ENCODE data around the gene COPS7B.
A peak's percentile ranks its signal among the peaks of the same experiment; 100 is the strongest.

COPS7B gene

GRCh38 chr2:231785822-231786176 is 446 bp upstream of the COPS7B start:
- DNase-seq (ENCODE audit: low spot score), result no peak

GRCh38 chr2:231786917-231787292 is 660 bp downstream of the COPS7B start:
- DNase-seq (ENCODE audit: low spot score), result no peak

- DNase-seq (ENCODE audit: low spot score), result no peak
Measured at GRCh38 chr2:231791107-231791506, 4.9 kb downstream of the COPS7B start.

- DNase-seq (ENCODE audit: low spot score), result no peak
Measured at GRCh38 chr2:231794383-231794782, 8.1 kb downstream of the COPS7B start.

- peak; percentile 92 for DNase-seq (ENCODE audit: low spot score)
Measured at GRCh38 chr2:231795525-231796327, 9.5 kb downstream of the COPS7B start.

GRCh38 chr2:231800493-231801091 is 14.3 kb downstream of the COPS7B start:
- peak; percentile 49 for DNase-seq (ENCODE audit: low spot score)

- no peak for DNase-seq (ENCODE audit: low spot score)
Measured at GRCh38 chr2:231803501-231804138, 17.4 kb downstream of the COPS7B start.

GRCh38 chr2:231807020-231807419 is 20.8 kb downstream of the COPS7B start:
- no peak for DNase-seq (ENCODE audit: low spot score)

- peak; percentile 84 for DNase-seq (ENCODE audit: low spot score)
Measured at GRCh38 chr2:231810905-231811304, 24.7 kb downstream of the COPS7B start.

GRCh38 chr2:231816327-231817026 is 30.2 kb downstream of the COPS7B start:
- no peak for DNase-seq (ENCODE audit: low spot score)

GRCh38 chr2:231819447-231820042 is 33.3 kb downstream of the COPS7B start:
- no peak for DNase-seq (ENCODE audit: low spot score)

- DNase-seq (ENCODE audit: low spot score), result no peak
Measured at GRCh38 chr2:231820786-231821303, 34.6 kb downstream of the COPS7B start.

- DNase-seq (ENCODE audit: low spot score), result no peak
Measured at GRCh38 chr2:231821908-231822307, 35.7 kb downstream of the COPS7B start.

- DNase-seq (ENCODE audit: low spot score), result no peak
Measured at GRCh38 chr2:231853105-231853504, 66.9 kb downstream of the COPS7B start.

GRCh38 chr2:231854616-231855125 is 68.4 kb downstream of the COPS7B start:
- DNase-seq (ENCODE audit: low spot score), result no peak

GRCh38 chr2:231856959-231857358 is 70.7 kb downstream of the COPS7B start:
- DNase-seq (ENCODE audit: low spot score), result no peak
